DMS53 (cell line): ENCODE results near the gene CCDC85B.
A peak's percentile ranks its signal among the peaks of the same experiment; 100 is the strongest.

ENCODE experiments used
- DNase-seq: peaks from one replicate; lab custom pipeline; 2025; lab: John Stamatoyannopoulos, UW

CCDC85B gene

DNA sequence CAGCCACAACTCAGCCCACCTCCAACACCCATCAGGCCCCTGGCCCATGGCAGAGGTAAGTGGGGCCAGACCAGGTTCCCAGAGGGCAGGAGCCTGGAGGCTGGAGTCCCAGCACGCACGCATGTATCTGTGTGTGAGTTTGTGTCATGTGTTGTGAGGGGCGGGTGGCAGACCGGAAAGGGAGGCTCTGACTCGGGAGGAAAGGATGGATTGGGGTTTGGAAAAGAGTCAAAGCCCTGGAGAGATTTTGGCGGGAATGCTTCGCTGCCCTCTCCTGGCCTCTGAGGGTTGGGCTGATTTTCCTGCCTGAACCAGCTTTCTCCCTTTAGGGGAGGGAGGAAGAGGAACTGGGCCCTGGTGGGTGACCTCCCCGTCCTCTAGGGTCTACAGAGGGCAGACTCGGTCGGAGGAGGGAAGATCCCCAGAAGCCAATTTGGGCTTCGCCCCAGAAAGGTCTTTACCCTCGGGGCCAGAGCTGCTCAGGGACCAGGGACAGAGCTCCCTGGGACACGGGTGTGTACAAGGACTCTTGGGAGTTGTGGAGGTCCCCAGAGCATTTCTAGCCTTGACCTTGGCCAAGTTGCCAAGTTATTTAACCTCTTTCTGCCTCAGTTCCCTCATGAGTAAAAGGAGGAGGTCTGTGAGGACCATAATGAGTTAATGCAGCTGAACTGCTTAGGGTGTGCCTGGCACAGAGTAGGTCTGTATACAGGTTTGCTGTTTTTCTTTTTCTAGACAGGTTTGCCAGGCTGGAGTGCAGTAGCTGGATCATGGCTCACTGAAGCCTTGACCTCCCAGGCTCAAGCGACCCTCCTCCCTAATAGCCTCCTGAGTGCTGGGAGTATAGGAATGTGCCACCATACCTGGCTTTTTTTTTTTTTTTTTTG, 21.5 kb downstream of the CCDC85B start:
- DNase-seq, result peak; percentile 74

DNA sequence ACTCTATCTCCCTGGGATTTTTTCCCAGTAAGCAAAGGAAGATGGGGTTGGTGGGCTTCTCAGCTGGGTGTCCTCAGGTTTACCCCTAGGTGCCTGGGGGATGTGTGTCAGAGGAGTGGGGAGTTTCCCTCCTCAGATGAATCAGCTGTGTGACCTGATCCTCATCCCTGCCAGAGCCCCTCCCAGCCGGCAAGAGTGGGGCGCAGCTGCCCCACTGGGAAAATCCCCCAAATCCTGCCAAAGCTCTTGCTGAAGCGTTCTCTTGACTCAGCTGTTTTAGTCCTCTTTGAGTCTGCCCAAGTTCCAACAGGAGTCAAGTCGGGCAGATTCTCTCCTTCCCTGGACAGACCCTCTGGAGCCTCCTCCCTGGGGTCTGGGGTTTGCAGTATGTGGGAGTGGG, 22.4 kb downstream of the CCDC85B start:
- DNase-seq, result no peak

- DNase-seq, result no peak
These were observed 24.8 kb downstream of the CCDC85B start for GRCh38 chr11:65915101-65915820.

DNA sequence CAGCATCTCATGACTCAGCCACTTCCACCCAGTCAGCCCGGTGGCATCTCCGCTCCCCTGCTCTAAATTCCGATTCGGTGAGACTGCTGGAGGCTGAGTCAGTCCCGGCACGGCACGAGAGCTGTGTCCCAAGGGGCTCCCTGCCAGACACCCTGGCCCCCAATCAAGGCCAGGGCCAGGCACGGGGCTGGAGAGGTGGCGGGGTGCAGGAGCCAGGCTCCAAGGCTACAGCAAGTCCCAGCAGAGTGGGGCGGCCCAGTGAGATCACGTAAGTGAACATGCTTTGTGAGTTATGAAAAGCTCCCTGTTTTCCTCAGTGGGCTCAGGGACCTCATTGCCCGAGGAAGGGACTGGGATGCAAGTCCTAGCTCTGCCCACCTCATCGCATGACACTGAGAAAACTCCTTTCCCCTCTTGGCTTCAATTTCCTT, 25.4 kb downstream of the CCDC85B start:
- no peak for DNase-seq

DNA sequence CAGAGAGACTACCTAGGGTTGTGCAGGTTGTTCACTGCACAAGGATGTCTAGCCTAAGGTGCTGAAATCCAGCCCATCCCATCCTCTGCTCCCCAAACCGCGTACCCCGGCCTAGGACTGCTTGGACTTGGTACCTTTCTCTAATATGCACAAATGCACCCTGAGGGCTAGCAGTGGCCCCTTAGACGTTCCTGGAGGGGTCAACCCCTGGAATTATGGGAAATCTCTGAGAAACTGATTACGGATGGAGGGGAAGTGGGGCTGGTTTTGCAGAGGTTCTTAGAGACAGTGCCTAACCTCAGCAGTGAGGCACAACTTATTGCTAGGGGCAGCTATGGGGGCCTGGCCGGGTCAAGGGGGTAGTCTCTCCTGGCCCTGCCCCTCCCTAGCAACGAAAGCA, 25.9 kb downstream of the CCDC85B start:
- DNase-seq, result no peak

- DNase-seq, result no peak
These were observed 26.6 kb downstream of the CCDC85B start for GRCh38 chr11:65917077-65917433.

DNA sequence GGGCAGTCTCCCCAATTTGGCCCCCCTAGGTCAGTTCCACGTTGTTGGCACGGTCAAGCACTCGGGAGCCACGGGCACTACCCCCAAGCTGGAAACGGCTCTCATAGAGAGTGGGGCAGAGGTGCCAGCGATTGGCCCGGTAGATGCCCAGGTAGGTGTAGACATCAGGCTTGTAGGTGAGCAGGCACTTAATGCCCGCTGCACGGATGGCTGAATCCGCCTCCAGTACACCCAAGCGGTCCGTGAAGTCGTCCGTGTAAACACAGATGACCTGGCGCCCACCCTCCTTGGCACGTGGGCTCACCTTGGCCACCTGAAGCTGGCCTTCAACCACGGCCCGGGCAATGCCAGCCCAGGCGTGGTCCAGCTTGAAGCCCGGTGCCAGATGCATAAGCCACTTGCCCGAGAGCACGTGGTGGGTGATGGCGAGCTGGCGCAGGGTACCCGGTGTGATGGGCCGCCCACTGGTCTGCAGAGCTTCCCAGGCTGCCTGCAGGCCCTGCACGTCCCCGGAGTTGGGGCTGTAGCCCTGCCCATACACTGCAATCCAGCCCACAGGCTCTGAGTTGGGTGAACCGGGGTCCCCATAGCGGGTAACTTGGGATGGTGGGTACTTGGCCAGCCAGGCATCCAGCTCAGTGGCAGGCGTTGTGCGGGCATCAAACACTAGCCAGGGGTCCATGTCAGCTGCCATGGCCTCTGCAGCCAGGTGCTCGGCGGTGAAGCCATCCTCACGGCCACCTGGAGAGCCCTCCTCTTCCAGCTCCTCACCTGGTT, 27.1 kb downstream of the CCDC85B start:
- no peak for DNase-seq

GRCh38 chr11:65918211-65919140, 28.0 kb downstream of the CCDC85B start, which contains the start of gene C11orf68:
C11orf68 (minus strand) TSS chr11:65919062; CDS start chr11:65919031, 31 bp downstream.
- peak; percentile 77 for DNase-seq

DNA sequence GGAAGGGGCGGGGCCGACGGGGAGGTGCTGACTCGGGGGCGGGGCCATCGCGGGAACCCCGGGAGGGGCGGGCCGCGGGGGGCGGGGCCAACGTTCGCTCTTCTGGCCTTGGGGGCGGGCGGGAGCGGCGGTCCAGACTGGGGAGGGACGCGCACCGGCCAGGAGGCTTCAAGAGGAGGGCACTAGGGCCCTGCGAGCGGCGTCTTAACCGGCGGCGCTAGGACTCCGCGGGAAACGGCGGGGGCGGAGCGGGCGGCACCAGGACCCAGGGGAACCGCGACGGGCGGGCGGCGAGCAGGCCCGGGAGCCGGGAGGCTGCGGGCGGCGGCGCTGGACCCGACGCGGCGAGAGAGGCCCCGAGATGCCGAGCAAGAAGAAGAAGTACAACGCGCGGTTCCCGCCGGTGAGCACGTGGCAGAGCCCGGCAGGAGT, 28.7 kb downstream of the CCDC85B start, which contains the start of gene DRAP1:
Gene DRAP1 (plus strand): TSS at position 286 of the 432 bp plus-strand sequence. CDS start 76 bp downstream, at position 362.
- DNase-seq, result peak; percentile 99

DNA sequence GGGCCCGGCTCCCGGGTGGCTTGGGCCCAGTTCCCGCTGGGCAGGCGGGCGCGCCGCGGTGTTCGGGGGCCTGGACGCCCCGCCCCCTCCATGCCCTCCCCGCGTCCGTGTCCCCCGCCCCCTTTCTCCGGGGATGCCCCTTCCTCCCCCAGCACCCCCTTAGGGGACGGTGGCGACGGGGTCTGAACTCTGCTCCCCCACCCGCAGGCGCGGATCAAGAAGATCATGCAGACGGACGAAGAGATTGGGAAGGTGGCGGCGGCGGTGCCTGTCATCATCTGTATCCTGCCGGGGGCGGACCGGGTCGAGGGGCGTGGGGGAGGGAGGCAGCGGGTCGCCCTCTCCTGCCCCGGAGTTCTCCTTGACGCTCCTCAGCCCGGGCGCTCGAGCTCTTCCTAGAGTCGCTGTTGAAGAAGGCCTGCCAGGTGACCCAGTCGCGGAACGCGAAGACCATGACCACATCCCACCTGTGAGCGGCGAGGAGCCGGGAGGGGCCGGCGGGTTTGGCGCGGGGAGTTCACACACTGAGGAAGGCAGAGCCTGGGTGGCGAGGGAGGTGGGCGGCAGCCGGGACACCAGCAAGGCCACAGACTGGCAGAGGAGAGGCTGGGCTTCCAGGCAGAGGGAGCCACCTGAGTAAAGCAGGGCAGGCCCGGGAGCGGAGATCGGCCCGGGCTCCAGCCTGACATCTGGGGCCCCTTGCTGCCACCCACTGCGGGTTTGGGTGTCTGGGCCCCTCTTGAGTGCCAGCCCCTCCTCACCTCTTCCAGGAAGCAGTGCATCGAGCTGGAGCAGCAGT, 29.3 kb downstream of the CCDC85B start:
- peak; percentile 69 for DNase-seq

GRCh38 chr11:65920372-65920802, 29.9 kb downstream of the CCDC85B start:
- DNase-seq, result no peak

DNA sequence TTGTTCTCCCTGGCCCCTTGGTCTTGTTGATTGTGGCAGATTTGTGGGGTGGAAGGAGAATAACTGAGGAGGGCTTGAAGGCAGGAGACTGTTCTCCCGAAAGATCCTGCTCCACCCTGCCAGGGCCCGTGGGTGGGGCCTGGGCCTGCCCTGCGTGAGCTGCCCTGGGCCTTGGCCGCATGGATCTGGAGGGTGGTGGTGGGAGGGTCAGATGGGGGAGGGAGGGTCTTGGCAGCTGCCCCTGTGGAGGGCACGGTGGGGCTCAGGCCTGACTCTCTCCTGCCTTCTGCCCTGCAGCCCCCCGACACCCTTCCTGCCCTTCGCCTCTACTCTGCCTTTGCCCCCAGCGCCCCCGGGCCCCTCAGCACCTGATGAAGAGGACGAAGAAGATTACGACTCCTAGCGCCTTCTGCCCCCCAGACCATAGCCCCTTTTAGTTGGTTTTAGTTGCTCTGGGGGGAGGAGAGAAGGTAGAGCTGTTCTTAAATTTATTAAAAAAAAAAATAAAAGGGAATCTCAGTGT, 30.6 kb downstream of the CCDC85B start:
- DNase-seq, result no peak

DNA sequence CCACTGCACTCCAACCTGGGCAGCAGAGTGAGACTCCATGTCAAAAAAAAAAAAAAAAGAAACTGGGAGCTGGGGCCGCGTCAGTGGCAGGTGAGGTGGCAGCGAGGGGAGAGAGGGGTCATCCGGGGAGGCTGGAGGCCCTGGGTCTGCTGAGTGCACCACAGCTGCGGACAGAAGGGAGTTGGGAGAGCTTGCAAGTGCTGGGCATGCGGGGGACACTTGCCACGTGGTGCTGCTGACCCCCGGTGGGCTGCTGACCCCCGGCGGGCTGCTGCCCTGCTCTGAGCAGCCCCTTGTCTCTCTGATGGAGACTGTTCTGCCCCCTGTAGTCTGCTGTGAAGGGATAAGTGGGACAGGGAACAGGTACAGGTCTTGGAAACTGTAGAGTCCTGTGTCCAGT, 31.4 kb downstream of the CCDC85B start:
- DNase-seq, result no peak

DNA sequence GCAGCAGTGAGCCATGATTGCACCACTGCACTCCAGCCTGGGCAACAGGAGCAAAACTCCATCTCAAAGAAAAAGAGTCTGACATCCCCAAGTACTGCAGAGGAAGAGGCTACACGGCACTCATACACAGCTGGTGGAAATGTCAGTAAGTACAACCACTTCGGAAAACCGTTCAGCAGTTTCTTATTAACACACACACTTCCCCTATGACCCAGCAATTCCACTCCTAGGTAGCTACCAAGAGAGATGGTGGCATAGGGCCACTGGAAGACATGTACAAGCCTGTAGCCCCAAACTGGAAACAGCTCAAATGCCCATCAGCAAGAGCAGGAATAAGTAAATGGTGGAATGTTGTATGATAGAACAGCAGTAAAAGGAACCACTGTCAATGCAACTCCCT, 32.1 kb downstream of the CCDC85B start:
- no peak for DNase-seq

- no peak for DNase-seq
These were observed 34.9 kb downstream of the CCDC85B start for GRCh38 chr11:65925397-65925796.

DNA sequence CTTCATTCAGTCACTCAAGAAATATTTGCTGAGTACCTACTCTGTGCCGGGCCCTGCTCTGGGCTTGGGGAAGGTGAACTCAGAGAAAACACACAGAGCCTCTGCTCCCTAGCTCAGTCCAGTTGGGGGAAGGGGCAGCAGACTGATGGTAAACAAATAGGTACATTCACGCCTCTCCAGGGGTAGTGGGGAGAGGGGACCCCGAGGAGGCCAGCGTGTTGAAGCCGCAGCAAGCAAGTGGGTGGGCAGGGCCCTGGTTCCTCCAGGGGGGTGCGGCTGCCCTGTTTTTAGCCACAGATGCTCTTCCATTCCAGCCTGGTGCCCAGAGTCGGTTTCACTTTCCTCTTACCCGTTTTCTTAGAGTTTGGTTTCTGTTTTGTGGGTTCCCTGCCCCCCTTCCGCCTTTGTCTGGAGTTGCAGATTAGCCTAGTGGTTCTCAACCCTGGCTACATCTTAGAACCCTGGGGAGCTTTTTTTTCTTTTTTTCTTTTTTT, 37.5 kb downstream of the CCDC85B start:
- DNase-seq, result no peak

GRCh38 chr11:65928667-65929066, 38.2 kb downstream of the CCDC85B start:
- DNase-seq, result no peak

DNA sequence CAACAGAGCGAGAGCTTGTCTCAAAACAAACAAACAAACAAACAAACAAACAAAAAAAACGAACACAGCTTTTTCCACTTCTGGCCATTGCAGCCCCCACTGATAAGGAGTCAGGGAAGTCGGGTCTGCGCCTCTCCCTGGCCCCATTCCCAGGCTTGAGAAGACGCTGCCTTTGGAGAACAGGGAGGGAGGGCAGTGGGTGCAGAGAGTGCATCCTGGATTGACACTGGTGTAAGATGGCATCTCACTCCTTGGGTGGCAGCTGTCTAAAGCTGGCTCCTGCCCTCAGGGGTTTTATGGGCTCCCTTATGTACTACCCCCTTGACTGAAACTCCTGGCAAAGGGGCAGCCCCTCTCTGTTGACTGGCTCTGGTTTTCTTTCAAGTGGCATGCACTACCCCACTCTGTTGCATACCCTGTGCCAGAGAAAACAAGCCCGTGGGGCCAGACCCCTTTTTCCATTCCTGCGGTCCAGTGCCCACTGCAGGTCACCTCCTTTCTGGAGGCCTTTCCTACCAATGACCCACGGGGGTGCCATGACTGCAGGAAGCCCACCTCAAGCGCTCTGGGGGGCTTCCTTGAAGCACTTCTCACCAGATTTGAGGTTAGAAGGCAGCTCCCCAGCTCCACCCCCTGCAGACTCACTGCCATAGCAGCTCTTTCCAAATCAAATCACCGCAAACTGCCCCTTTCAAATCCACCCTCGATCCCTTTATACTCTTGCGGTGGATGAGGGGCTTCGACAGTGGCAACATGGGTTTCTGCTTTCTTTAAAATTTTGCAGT, 41.5 kb downstream of the CCDC85B start:
- DNase-seq, result no peak

- peak; percentile 59 for DNase-seq
These were observed 42.1 kb downstream of the CCDC85B start for GRCh38 chr11:65932558-65932919.
